Measurements from ENCODE around the gene LRRC8B. TPM values are rescaled to one million over a fixed set of nuclear protein-coding genes. Genes with fewer than 3 reads are reported as not detected.

Gene LRRC8B
- total RNA-seq, 3 donors from 2014 or later (not counting 1 experiment from before 2014, with no cell fraction given) = 1.7 to 2.9 (median 2.9) TPM

GRCh38 chr1:89607586-89608318, 83.1 kb downstream of the LRRC8B start:
- Mint-ChIP-seq H3K36me3 (no peaks in the 10 kb centered on the region), H3K4me1 (peaks cover 55 to 69% of the 10 kb centered on the region in 2 donors), H3K27me3 (ENCODE audit: low read depth in 2 of 2) (no peaks in the 10 kb centered on the region), H3K27ac (peak overlapping the region; percentile 84 to 92), H3K9me3 (no peaks in the 10 kb centered on the region), H3K4me3 (peak overlapping the region; percentile 43)
- peaks cover 49% of the 10 kb centered on the region for H3K4me1 ChIP-seq (ENCODE audit: control insufficient read depth, insufficient read depth, low read length)
- no peak overlapping the region for H3K4me3 ChIP-seq (ENCODE audit: low read length)
- intact Hi-C loops (cut with micrococcal nuclease) = loop anchor here (2.0 kb wide), 1 partner anchor 25 kb away; the partner anchor contains the start of gene LRRC8C
- WGBS (ENCODE audit: insufficient coverage) = 95% methylated on average over 4 of the region's 5 CpGs
- DNase-seq (peak in 1 of 2 donors; percentile 50), ATAC-seq (no peak)
- no peak for TF ChIP-seq CTCF (IDR thresholded peaks at IDR 0.05)
- H3K27me3 ChIP-seq (ENCODE audit: control insufficient read depth, insufficient read depth, low read length) = no peaks in the 10 kb centered on the region
- H3K27ac ChIP-seq (ENCODE audit: low read length) = peak overlapping the region; percentile 44
- no peaks in the 10 kb centered on the region for H3K36me3 ChIP-seq (ENCODE audit: control insufficient read depth, insufficient read depth, low read length)
- H3K9me3 ChIP-seq (ENCODE audit: control insufficient read depth, insufficient read depth, low read length) = no peaks in the 10 kb centered on the region

GRCh38 chr1:89608319-89608983, 83.8 kb downstream of the LRRC8B start:
- no peak overlapping the region for H3K4me3 ChIP-seq (ENCODE audit: low read length)
- DNase-seq (peak; percentile 46 to 89), ATAC-seq (peak; percentile 73 to 77 (median 76))
- intact Hi-C loops (cut with micrococcal nuclease) = loop anchor here (2.0 kb wide), 1 partner anchor 24 kb away; the partner anchor contains the start of gene LRRC8C
- no peaks in the 10 kb centered on the region for H3K27me3 ChIP-seq (ENCODE audit: control insufficient read depth, insufficient read depth, low read length)
- H3K27ac Mint-ChIP-seq = peak overlapping the region; percentile 84 to 92
- H3K9me3 ChIP-seq (ENCODE audit: control insufficient read depth, insufficient read depth, low read length) = no peaks in the 10 kb centered on the region
- H3K4me1 ChIP-seq (ENCODE audit: control insufficient read depth, insufficient read depth, low read length) = peaks cover 49% of the 10 kb centered on the region
- no peak for TF ChIP-seq CTCF (IDR thresholded peaks at IDR 0.05)
- H3K27me3 Mint-ChIP-seq (ENCODE audit: low read depth in 2 of 2) = no peaks in the 10 kb centered on the region
- no peaks in the 10 kb centered on the region for H3K36me3 Mint-ChIP-seq
- no peaks in the 10 kb centered on the region for H3K9me3 Mint-ChIP-seq
- H3K27ac ChIP-seq (ENCODE audit: low read length) = peak overlapping the region; percentile 42
- peaks cover 55 to 69% of the 10 kb centered on the region in 2 donors for H3K4me1 Mint-ChIP-seq
- peak overlapping the region; percentile 43 for H3K4me3 Mint-ChIP-seq
- no peaks in the 10 kb centered on the region for H3K36me3 ChIP-seq (ENCODE audit: control insufficient read depth, insufficient read depth, low read length)
- WGBS (ENCODE audit: insufficient coverage) = 58% methylated on average over 9 of the region's 9 CpGs

GRCh38 chr1:89608984-89609725, 84.5 kb downstream of the LRRC8B start:
- no peaks in the 10 kb centered on the region for H3K36me3 Mint-ChIP-seq
- Histone ChIP-seq H3K27me3 (ENCODE audit: control insufficient read depth, insufficient read depth, low read length) (no peaks in the 10 kb centered on the region), H3K36me3 (ENCODE audit: control insufficient read depth, insufficient read depth, low read length) (no peaks in the 10 kb centered on the region), H3K9me3 (ENCODE audit: control insufficient read depth, insufficient read depth, low read length) (no peaks in the 10 kb centered on the region), H3K4me1 (ENCODE audit: control insufficient read depth, insufficient read depth, low read length) (peaks cover 49% of the 10 kb centered on the region), H3K4me3 (ENCODE audit: low read length) (no peak overlapping the region), H3K27ac (ENCODE audit: low read length) (peak overlapping the region; percentile 6)
- 82% methylated on average over 20 of the region's 20 CpGs for WGBS (ENCODE audit: insufficient coverage)
- H3K9me3 Mint-ChIP-seq = no peaks in the 10 kb centered on the region
- ATAC-seq = peak in 2 of 3 donors; percentile 5 to 15
- TF ChIP-seq CTCF (IDR thresholded peaks at IDR 0.05) = no peak
- DNase-seq = peak; percentile 16 to 79
- H3K4me3 Mint-ChIP-seq = peak overlapping the region; percentile 43
- no peaks in the 10 kb centered on the region for H3K27me3 Mint-ChIP-seq (ENCODE audit: low read depth in 2 of 2)
- peak overlapping the region; percentile 84 to 92 for H3K27ac Mint-ChIP-seq
- intact Hi-C loops (cut with micrococcal nuclease) = loop anchor here (2.0 kb wide), 1 partner anchor 24 kb away; the partner anchor contains the start of gene LRRC8C
- peaks cover 55 to 69% of the 10 kb centered on the region in 2 donors for H3K4me1 Mint-ChIP-seq

All from natural killer cell (primary cell).